Vein endothelial cell (primary cell): Measurements from ENCODE around the gene WDR72. TPM values are rescaled to one million over a fixed set of nuclear protein-coding genes. Genes with fewer than 3 reads are reported as not detected.

ENCODE experiments used
- small RNA-seq: library from RNA; depleted of rRNA; stranded (forward); fragments of <200 nt; gene quantifications from one replicate; pipeline ENCODE3, GENCODE V24; 2012
- total RNA-seq: library from RNA; depleted of rRNA; stranded (reverse); fragments of >200 nt; gene quantifications from 2 replicates; pipeline ENCODE4 v1.2.3, GENCODE V29; 2012

WDR72 gene
- total RNA-seq = under 0.01 TPM in 1 of 2 replicates, not detected in the other

DNA sequence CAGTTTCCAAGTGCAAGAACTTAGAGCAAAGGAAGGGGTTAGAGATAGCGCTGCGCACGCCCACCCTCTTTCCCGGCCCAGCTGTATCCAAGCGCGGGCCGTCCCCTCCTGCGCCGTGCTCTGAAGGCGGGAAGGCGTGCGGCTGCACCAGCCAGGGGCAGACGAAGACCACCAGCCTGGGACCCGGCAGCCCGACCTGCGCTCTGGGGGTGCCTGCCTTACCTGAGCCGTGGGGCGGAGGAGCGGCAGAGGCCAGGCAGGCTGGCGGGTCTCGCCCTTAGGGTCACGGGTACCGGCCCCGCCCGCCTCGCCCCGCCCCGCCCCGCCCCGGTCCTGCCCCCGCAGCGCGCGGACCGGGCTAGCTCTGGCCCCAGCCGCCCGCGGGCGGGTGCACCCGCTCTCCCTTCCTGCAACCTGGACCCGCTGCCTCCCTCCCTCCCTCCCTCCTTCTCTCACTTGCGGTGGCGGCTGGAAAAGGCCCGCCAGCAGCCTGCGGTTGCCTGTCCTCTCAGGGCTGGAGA, at the start of gene WDR72:
TSS of gene WDR72 (minus strand) at position 253 of the 521 bp plus-strand sequence. CDS start 26,514 bp downstream, outside the sequence.

Small RNA genes within 50 kb of the gene (small RNA-seq; reads per million reads assigned to genes)
- gene RNU2-53P = not detected
- not detected for gene RNU6-449P

Other genes starting within 250 kb of the WDR72 start
- not detected in 2 replicates for gene UNC13C, start 218.8 kb upstream of the WDR72 start, total RNA-seq